Activated T-helper 1 cell treated with anti-CD3 and anti-CD28 coated beads, Interleukin-2, amount 50 U/mL, for 16 hours (primary cell): ENCODE measurements around the gene WASHC4.
"Not testable (repeated sequence)": the region's sequence is repeated elsewhere in the genome, so short reads cannot be mapped to it uniquely, and the experiment has no call there.

ENCODE experiments used
- DNase-seq, 2 donors: peaks; one replicate each; pipeline ENCODE4 v3.0.0-alpha.2; 2020; ENCODE audit warnings: low read depth in 1 of 2, low spot score in 1 of 2

The WASHC4 gene

GRCh38 chr12:105162174-105162573 lies 54.6 kb downstream of the WASHC4 start:
- no peak for DNase-seq

- DNase-seq = no peak
Observed at GRCh38 chr12:105164068-105164467, 56.5 kb downstream of the WASHC4 start.

GRCh38 chr12:105166736-105167135 lies 59.2 kb downstream of the WASHC4 start:
- no peak for DNase-seq

- DNase-seq = no peak
Observed at GRCh38 chr12:105167346-105167745, 59.8 kb downstream of the WASHC4 start.

- DNase-seq = no peak
Observed at GRCh38 chr12:105168006-105168405, 60.5 kb downstream of the WASHC4 start.

- no peak for DNase-seq
Observed at GRCh38 chr12:105170139-105170538, 62.6 kb downstream of the WASHC4 start.

GRCh38 chr12:105171691-105172436 lies 64.3 kb downstream of the WASHC4 start:
- DNase-seq = no peak

GRCh38 chr12:105175397-105175990 lies 68.0 kb downstream of the WASHC4 start:
- DNase-seq = no peak

- no peak for DNase-seq
Observed at GRCh38 chr12:105177208-105177607, 69.7 kb downstream of the WASHC4 start.

GRCh38 chr12:105179114-105179513 lies 71.6 kb downstream of the WASHC4 start:
- not testable (repeated sequence) for DNase-seq

GRCh38 chr12:105183406-105183805 lies 75.9 kb downstream of the WASHC4 start:
- not testable (repeated sequence) for DNase-seq

GRCh38 chr12:105183976-105184375 lies 76.4 kb downstream of the WASHC4 start:
- not testable (repeated sequence) for DNase-seq

- no peak for DNase-seq
Observed at GRCh38 chr12:105189293-105189692, 81.8 kb downstream of the WASHC4 start.

- no peak for DNase-seq
Observed at GRCh38 chr12:105190530-105190929, 83.0 kb downstream of the WASHC4 start.

GRCh38 chr12:105192624-105193225 lies 85.2 kb downstream of the WASHC4 start:
- DNase-seq = no peak

GRCh38 chr12:105194947-105195346 lies 87.4 kb downstream of the WASHC4 start:
- DNase-seq = no peak

GRCh38 chr12:105196090-105196489 lies 88.6 kb downstream of the WASHC4 start:
- no peak for DNase-seq

GRCh38 chr12:105198961-105199360 lies 91.4 kb downstream of the WASHC4 start:
- DNase-seq = no peak

- no peak for DNase-seq
Observed at GRCh38 chr12:105200385-105200784, 92.9 kb downstream of the WASHC4 start.

- no peak for DNase-seq
Observed at GRCh38 chr12:105201299-105201698, 93.8 kb downstream of the WASHC4 start.

- no peak for DNase-seq
Observed at GRCh38 chr12:105202202-105202601, 94.7 kb downstream of the WASHC4 start.

- DNase-seq = no peak
Observed at GRCh38 chr12:105204127-105204526, 96.6 kb downstream of the WASHC4 start.
